SKM-1 (cell line): ENCODE data around the gene HIC2.
"Not testable (repeated sequence)": the region's sequence is repeated elsewhere in the genome, so short reads cannot be mapped to it uniquely, and the experiment has no call there.

Source experiments
- DNase-seq: peaks from one replicate; lab custom pipeline; 2025; ENCODE audit not compliant: unreplicated experiment; lab: John Stamatoyannopoulos, UW

Gene HIC2

GRCh38 chr22:21490556-21490955 lies 73.4 kb downstream of the HIC2 start:
- DNase-seq = not testable (repeated sequence)

GRCh38 chr22:21492271-21492670 lies 75.1 kb downstream of the HIC2 start:
- not testable (repeated sequence) for DNase-seq

- not testable (repeated sequence) for DNase-seq
Measured at GRCh38 chr22:21493789-21494782, 76.9 kb downstream of the HIC2 start.

- not testable (repeated sequence) for DNase-seq
Measured at GRCh38 chr22:21497984-21498383, 80.8 kb downstream of the HIC2 start.

GRCh38 chr22:21498489-21498888 lies 81.3 kb downstream of the HIC2 start:
- not testable (repeated sequence) for DNase-seq

- DNase-seq = not testable (repeated sequence)
Measured at GRCh38 chr22:21499623-21500506, 82.7 kb downstream of the HIC2 start.
